Fibroblast of lung (primary cell): Measurements from ENCODE around the gene GRK5. TPM values are rescaled to one million over a fixed set of nuclear protein-coding genes. Genes with fewer than 3 reads are reported as not detected.
A peak's percentile ranks its signal among the peaks of the same experiment; 100 is the strongest.

Experiments
- DNase-seq, 2 donors: peaks; one replicate each; pipeline versions ENCODE4 v3.0.0 to v3.0.0-alpha.2; 2010; ENCODE audit warnings: low read depth in 2 of 2
- H2AFZ ChIP-seq: 2 replicates; pipeline ENCODE4 v1.5.1; 2012; ENCODE audit warnings: low read length, control low read depth, inconsistent platforms
- H3K27ac ChIP-seq: 2 replicates; pipeline ENCODE4 v1.5.1; 2011; ENCODE audit warnings: low read length, control low read depth; ENCODE audit not compliant: insufficient read depth
- H3K27me3 ChIP-seq: 2 replicates; pipeline ENCODE4 v1.5.1; 2011; ENCODE audit warnings: mild to moderate bottlenecking, low read length; ENCODE audit not compliant: control insufficient read depth, insufficient read depth
- H3K36me3 ChIP-seq: 2 replicates; pipeline ENCODE4 v1.5.1; 2011; ENCODE audit warnings: low read length; ENCODE audit not compliant: control insufficient read depth, insufficient read depth
- H3K4me1 ChIP-seq: 2 replicates; pipeline ENCODE4 v1.5.1; 2011; ENCODE audit warnings: low read length; ENCODE audit not compliant: control insufficient read depth, insufficient read depth; ENCODE audit errors: extremely low read depth
- H3K4me2 ChIP-seq: 2 replicates; pipeline ENCODE4 v1.5.1; 2011; ENCODE audit warnings: low read length, control low read depth; ENCODE audit not compliant: insufficient read depth; ENCODE audit errors: extremely low read depth
- H3K4me3 ChIP-seq, 4 experiments: fragments of 200-600 bp in 1 of 4; sonication (generic) in 1 of 4; replicated peaks in 1 of 4; 2 replicates each; pipeline ENCODE4 v1.5.1; 2011 to 2016; ENCODE audit warnings: low read length in 4 of 4, low read depth in 3 of 4, mild to moderate bottlenecking in 3 of 4, control low read depth in 2 of 4, inconsistent platforms in 1 of 4, mixed read lengths in 1 of 4; ENCODE audit not compliant: insufficient read depth in 1 of 4; ENCODE audit errors: control extremely low read depth in 1 of 4
- H3K79me2 ChIP-seq: 2 replicates; pipeline ENCODE4 v1.5.1; 2012; ENCODE audit warnings: mild to moderate bottlenecking, low read length, inconsistent platforms; ENCODE audit not compliant: control insufficient read depth, insufficient read depth
- H3K9ac ChIP-seq: 2 replicates; pipeline ENCODE4 v1.5.1; 2011; ENCODE audit warnings: mild to moderate bottlenecking, low read length, control low read depth; ENCODE audit not compliant: insufficient read depth
- H3K9me3 ChIP-seq: 2 replicates; pipeline ENCODE4 v1.5.1; 2012; ENCODE audit warnings: low read depth, low read length; ENCODE audit not compliant: control insufficient read depth, insufficient read depth
- H4K20me1 ChIP-seq: 2 replicates; pipeline ENCODE4 v1.5.1; 2011; ENCODE audit warnings: low read length; ENCODE audit not compliant: control insufficient read depth, insufficient read depth; ENCODE audit errors: extremely low read depth
- EZH2 ChIP-seq: IDR thresholded peaks from 2 replicates; pipeline ENCODE4 v1.5.1; 2012; ENCODE audit warnings: low read length, control low read depth, mild to moderate bottlenecking; ENCODE audit errors: missing control alignments
- polyA plus RNA-seq, 2 donors: library from polyadenylated mRNA; depleted of rRNA in 1 of 2; stranded (reverse) in 1 of 2; unstranded in 1 of 2; fragments of >200 nt; gene quantifications; 2 replicates each; pipeline ENCODE4 v1.2.1, GENCODE V29; 2011 to 2012; ENCODE audit warnings: missing spikeins in 1 of 2
- total RNA-seq: library from RNA; depleted of rRNA; stranded (reverse); fragments of >200 nt; gene quantifications from 2 replicates; pipeline ENCODE4 v1.2.1, GENCODE V29; 2014
- TF ChIP-seq, protein P1 (sequence below), 2 donors: IDR thresholded peaks in 1 of 2; conservative IDR thresholded peaks in 1 of 2; 1 replicate in 1 of 2; 2 replicates in 1 of 2; pipeline ENCODE4 v1.5.1; 2011 to 2012; ENCODE audit warnings: low read length in 2 of 2, control low read depth in 1 of 2, inconsistent platforms in 1 of 2, low read depth in 1 of 2, mild to moderate bottlenecking in 1 of 2

GRK5 gene
- total and polyA plus RNA-seq, 2 donors (not counting 1 experiment from before 2014, with no cell fraction given), result 24.1 to 90.3 TPM

DNA sequence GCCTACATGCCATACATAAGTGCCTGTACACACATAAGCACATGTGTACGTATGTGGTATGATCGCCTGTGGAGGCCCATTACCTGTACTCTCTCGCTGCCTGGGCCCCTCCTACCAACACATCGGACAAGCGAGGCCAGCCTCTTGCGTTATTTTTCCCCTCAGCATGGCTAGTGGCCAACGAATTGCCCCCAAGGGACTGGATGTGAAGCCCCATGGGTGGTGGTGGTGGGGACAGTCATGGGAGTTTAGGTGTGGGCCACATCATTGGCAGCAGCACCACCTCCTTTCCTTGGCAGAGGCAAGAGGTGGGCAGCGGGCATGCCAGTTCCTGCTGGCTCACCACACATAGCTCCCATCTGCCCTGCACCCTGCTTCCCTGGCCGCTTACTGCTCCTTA, 10.0 kb downstream of the GRK5 start:
- Histone ChIP-seq H3K4me1 (peaks cover 31% of the 10 kb centered on the region), H4K20me1 (no peaks in the 10 kb centered on the region), H3K9me3 (no peaks in the 10 kb centered on the region), H3K4me2 (no peak overlapping the region), H3K4me3 (no peak overlapping the region), H2AFZ (no peak overlapping the region), H3K27ac (peak overlapping the region; percentile 24), H3K9ac (no peak overlapping the region), H3K27me3 (no peaks in the 10 kb centered on the region), H3K79me2 (peaks cover 76% of the 10 kb centered on the region), H3K36me3 (no peaks in the 10 kb centered on the region)
- no peak for DNase-seq
- TF ChIP-seq EZH2, result no peak
- TF ChIP-seq, protein P1, sequence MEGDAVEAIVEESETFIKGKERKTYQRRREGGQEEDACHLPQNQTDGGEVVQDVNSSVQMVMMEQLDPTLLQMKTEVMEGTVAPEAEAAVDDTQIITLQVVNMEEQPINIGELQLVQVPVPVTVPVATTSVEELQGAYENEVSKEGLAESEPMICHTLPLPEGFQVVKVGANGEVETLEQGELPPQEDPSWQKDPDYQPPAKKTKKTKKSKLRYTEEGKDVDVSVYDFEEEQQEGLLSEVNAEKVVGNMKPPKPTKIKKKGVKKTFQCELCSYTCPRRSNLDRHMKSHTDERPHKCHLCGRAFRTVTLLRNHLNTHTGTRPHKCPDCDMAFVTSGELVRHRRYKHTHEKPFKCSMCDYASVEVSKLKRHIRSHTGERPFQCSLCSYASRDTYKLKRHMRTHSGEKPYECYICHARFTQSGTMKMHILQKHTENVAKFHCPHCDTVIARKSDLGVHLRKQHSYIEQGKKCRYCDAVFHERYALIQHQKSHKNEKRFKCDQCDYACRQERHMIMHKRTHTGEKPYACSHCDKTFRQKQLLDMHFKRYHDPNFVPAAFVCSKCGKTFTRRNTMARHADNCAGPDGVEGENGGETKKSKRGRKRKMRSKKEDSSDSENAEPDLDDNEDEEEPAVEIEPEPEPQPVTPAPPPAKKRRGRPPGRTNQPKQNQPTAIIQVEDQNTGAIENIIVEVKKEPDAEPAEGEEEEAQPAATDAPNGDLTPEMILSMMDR (conservative IDR thresholded peaks at IDR 0.05 in 1 of 2, IDR thresholded peaks at IDR 0.05 in 1 of 2; ENCODE audit: low read depth in 1 of 2, low read length in 2 of 2), result no peak

DNA sequence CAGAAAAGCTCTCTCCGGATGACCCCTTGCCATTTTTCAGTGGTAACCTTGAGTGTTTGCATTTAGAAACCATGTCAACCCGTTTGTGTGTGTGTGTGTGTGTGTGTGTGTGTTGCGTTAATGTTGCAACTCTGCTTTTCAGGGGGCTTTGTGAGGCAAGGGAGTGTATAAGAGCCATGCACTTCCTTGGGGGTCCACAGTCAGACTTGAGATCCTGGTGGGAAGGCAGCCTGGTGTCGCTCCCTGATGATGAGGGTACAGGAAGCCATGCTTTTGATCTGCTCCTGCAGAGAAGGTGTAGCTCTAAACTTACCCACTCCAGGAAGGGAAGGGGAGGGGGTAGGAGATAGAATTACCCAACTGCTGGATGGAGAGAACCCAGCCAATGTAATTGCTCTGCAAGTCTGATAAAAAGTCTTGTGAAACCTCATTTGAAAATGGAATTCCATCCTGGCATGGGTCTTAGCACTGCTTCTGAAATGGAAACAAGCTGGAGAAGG, 10.7 kb downstream of the GRK5 start:
- no peak overlapping the region for H3K4me3 ChIP-seq

DNA sequence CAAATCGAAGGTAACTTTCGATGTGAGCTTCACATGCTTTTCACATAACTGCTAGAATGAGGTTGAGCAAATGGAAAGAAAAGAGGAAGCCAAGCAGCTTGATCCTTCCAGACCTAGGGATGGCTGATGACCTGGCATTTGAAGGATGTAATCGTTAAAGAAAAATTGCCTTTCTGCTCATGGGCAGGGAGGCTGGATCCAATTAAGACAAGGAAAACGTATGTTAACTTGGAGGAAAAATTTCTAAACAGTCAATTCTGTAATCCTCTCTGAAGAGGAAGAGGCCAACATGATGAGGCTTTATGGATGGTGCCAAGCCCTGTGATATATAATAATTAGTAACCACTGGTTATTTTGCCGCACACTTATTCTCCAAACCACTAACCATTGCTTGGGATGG, 12.5 kb downstream of the GRK5 start:
- H3K9ac ChIP-seq, result no peak overlapping the region
- H3K4me1 ChIP-seq, result peaks cover 35% of the 10 kb centered on the region

More for the DNA sequence above, 10.7 kb downstream of the GRK5 start:
- peaks cover 34% of the 10 kb centered on the region for H3K4me1 ChIP-seq
- H4K20me1 ChIP-seq, result no peaks in the 10 kb centered on the region
- H2AFZ ChIP-seq, result no peak overlapping the region
- H3K4me2 ChIP-seq, result no peak overlapping the region
- DNase-seq, result peak; percentile 35 to 85
- H3K36me3 ChIP-seq, result no peaks in the 10 kb centered on the region
- no peak overlapping the region for H3K9ac ChIP-seq
- H3K79me2 ChIP-seq, result peaks cover 76% of the 10 kb centered on the region
- peak overlapping the region; percentile 24 for H3K27ac ChIP-seq
- no peaks in the 10 kb centered on the region for H3K9me3 ChIP-seq
- no peak for TF ChIP-seq EZH2
- TF ChIP-seq, protein P1 (conservative IDR thresholded peaks at IDR 0.05 in 1 of 2, IDR thresholded peaks at IDR 0.05 in 1 of 2; ENCODE audit: low read depth in 1 of 2, low read length in 2 of 2), result no peak
- H3K27me3 ChIP-seq, result no peaks in the 10 kb centered on the region

More for the DNA sequence above, 12.5 kb downstream of the GRK5 start:
- no peak for DNase-seq
- H3K27me3 ChIP-seq, result no peaks in the 10 kb centered on the region
- H3K27ac ChIP-seq, result peak overlapping the region; percentile 71
- no peak overlapping the region for H2AFZ ChIP-seq
- H3K36me3 ChIP-seq, result no peaks in the 10 kb centered on the region
- TF ChIP-seq, protein P1 (conservative IDR thresholded peaks at IDR 0.05 in 1 of 2, IDR thresholded peaks at IDR 0.05 in 1 of 2; ENCODE audit: low read depth in 1 of 2, low read length in 2 of 2), result no peak
- no peak for TF ChIP-seq EZH2
- peak overlapping the region; percentile 92 for H3K4me2 ChIP-seq
- H3K4me3 ChIP-seq, result no peak overlapping the region
- H4K20me1 ChIP-seq, result no peaks in the 10 kb centered on the region
- peaks cover 76% of the 10 kb centered on the region for H3K79me2 ChIP-seq
- H3K9me3 ChIP-seq, result no peaks in the 10 kb centered on the region
